Suprapubic skin (tissue), 3 donors: ENCODE results near the gene PGP.

Experiments used
- CTCF ChIP-seq, 2 donors: fragments of 200-600 bp in 1 of 2; fragments of 450-650 bp in 1 of 2; sonication (generic) in 1 of 2; IDR thresholded peaks; one replicate each; pipeline ENCODE4 v1.5.1; 2016 to 2019; ENCODE audit warnings: antibody characterized with exemption in 2 of 2, mild to moderate bottlenecking in 1 of 2, moderate library complexity in 1 of 2
- EP300 ChIP-seq: sonication (generic); formaldehyde crosslinking; IDR thresholded peaks from one replicate; pipeline ENCODE4 v1.6.1; 2017; ENCODE audit warnings: antibody characterized with exemption
- POLR2A ChIP-seq, 2 donors: fragments of 450-650 bp; IDR thresholded peaks; one replicate each; pipeline ENCODE4 v1.6.1; 2017; ENCODE audit warnings: antibody characterized with exemption in 2 of 2, mild to moderate bottlenecking in 2 of 2, moderate library complexity in 2 of 2

DNA sequence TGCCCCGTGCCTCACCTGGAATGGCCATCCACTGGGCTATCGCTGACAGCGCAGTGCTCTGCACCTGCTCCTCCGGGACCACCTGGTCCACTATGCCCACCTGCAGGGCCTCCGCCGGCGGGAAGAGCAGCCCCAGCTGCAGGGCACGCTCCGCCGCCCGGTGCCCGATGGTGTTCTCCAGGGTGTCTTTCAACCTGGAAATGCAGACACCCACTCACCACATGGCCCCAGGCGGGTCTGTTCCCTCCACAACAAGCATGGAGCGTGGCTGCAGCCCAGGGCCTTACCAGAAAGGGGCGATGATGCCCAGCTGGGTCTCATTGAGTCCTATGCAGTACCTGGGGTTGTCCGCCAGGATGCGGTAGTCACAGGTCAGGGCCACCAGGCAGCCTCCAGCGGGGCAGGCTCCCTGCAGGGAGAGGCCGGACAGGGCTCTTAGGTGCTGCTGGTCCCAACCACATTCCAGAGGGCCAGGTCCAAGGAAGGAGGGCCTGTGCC is 28.4 kb upstream of the PGP start:
- TF ChIP-seq CTCF (IDR thresholded peaks at IDR 0.05) = no peak
- no peak for TF ChIP-seq EP300
- no peak for TF ChIP-seq POLR2A (IDR thresholded peaks at IDR 0.05)
